Measurements from ENCODE around the gene TMC1.

TMC1 gene

DNA sequence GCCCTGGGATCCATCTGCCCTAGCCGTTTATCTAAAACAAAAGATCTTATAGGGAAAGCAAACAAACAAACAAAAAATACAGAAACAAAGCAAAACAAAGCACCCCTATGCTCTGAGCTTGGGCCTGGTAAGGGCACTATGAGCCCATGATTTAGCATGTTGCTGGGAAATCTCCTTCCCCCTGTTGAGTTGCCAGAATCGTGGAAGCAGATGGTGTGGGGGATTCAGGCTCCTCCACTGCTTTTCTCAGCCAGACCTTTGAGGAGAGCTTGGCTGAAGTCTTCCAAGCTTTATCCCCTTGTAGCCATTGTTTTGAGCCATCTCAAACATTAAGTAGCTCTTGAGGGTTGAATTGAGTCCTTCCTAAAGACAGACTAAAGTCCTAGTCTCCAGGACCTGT is 29.9 kb downstream of the TMC1 start:
- Histone ChIP-seq H3K4me1 (ENCODE audit: control insufficient read depth, insufficient read depth, low read length) (peaks cover 31% of the 10 kb centered on the region), H3K4me3 (ENCODE audit: low read length) (no peak overlapping the region), H3K9me3 (ENCODE audit: control insufficient read depth, low read length) (no peaks in the 10 kb centered on the region), H3K9ac (ENCODE audit: low read length) (no peak overlapping the region), H3K27me3 (replicated peaks; ENCODE audit: control insufficient read depth, insufficient read depth, low read length) (no peaks in the 10 kb centered on the region), H3K36me3 (ENCODE audit: control insufficient read depth, insufficient read depth, low read length, severe bottlenecking) (no peaks in the 10 kb centered on the region)
- no peak for DNase-seq (ENCODE audit: low read depth)

GRCh38 chr9:72552356-72552755 is 30.9 kb downstream of the TMC1 start:
- H3K36me3 ChIP-seq (ENCODE audit: control insufficient read depth, insufficient read depth, low read length, severe bottlenecking): no peaks in the 10 kb centered on the region

GRCh38 chr9:72554221-72554641 is 32.8 kb downstream of the TMC1 start:
- H3K36me3 ChIP-seq (ENCODE audit: control insufficient read depth, insufficient read depth, low read length, severe bottlenecking): no peaks in the 10 kb centered on the region
- H3K9me3 ChIP-seq (ENCODE audit: control insufficient read depth, low read length): no peaks in the 10 kb centered on the region
- peak overlapping the region; percentile 80 for H3K9ac ChIP-seq (ENCODE audit: low read length)
- H3K4me3 ChIP-seq (ENCODE audit: low read length): peak overlapping the region; percentile 50
- peaks cover 45% of the 10 kb centered on the region for H3K4me1 ChIP-seq (ENCODE audit: control insufficient read depth, insufficient read depth, low read length)
- DNase-seq (ENCODE audit: low read depth): peak; percentile 97
- H3K27me3 ChIP-seq (replicated peaks; ENCODE audit: control insufficient read depth, insufficient read depth, low read length): no peaks in the 10 kb centered on the region

More at GRCh38 chr9:72552356-72552755, 30.9 kb downstream of the TMC1 start:
- Histone ChIP-seq H3K27me3 (replicated peaks; ENCODE audit: control insufficient read depth, insufficient read depth, low read length) (no peaks in the 10 kb centered on the region), H3K9ac (ENCODE audit: low read length) (no peak overlapping the region), H3K4me1 (ENCODE audit: control insufficient read depth, insufficient read depth, low read length) (peaks cover 34% of the 10 kb centered on the region), H3K4me3 (ENCODE audit: low read length) (no peak overlapping the region), H3K9me3 (ENCODE audit: control insufficient read depth, low read length) (no peaks in the 10 kb centered on the region)
- no peak for DNase-seq (ENCODE audit: low read depth)

DNA sequence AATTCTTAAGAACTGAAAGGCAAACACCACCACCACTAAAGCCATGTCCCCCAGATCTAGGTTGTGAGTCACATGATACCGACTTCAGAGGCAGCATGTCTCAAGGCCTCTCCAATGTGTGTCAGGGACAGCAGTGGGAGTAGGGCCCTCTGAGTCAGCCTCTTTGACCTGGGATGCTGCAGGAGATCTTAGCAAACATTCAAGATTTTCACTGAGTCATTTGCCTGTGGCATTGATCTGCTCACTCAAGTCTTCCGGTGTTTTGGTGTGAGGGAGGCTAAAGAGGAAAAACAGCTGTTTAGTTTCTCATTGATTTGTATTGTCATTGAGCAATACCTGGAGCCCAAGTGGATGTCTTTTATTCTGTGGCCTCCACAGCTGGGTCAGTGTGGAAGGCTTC is 36.1 kb downstream of the TMC1 start:
- Histone ChIP-seq H3K27me3 (replicated peaks; ENCODE audit: control insufficient read depth, insufficient read depth, low read length) (no peaks in the 10 kb centered on the region), H3K4me3 (ENCODE audit: low read length) (no peak overlapping the region), H3K36me3 (ENCODE audit: control insufficient read depth, insufficient read depth, low read length, severe bottlenecking) (no peaks in the 10 kb centered on the region), H3K4me1 (ENCODE audit: control insufficient read depth, insufficient read depth, low read length) (peaks cover 41% of the 10 kb centered on the region), H3K9ac (ENCODE audit: low read length) (peak overlapping the region; percentile 32), H3K9me3 (ENCODE audit: control insufficient read depth, low read length) (no peaks in the 10 kb centered on the region)
- peak; percentile 79 for DNase-seq (ENCODE audit: low read depth)

DNA sequence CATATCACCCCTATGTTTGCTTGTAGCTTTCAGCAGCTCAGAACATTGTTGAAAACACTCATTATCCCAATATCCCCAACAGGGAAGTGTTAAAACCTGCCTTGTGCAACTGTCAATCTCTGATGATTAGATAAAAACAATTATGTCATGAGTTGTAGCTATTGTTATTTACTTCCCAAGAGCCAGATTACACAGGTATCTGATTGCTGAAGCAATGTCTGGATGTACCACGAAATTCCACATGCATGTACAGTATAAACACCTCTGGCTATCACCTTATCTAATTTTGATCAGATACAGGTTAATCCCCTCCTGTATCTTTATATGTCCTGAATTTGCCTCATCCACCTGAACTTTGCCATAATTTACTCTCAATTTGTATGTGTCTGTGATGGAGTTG is 38.7 kb downstream of the TMC1 start:
- H3K9me3 ChIP-seq (ENCODE audit: control insufficient read depth, low read length): no peaks in the 10 kb centered on the region
- H3K27me3 ChIP-seq (replicated peaks; ENCODE audit: control insufficient read depth, insufficient read depth, low read length): no peaks in the 10 kb centered on the region
- no peak overlapping the region for H3K4me3 ChIP-seq (ENCODE audit: low read length)
- no peaks in the 10 kb centered on the region for H3K36me3 ChIP-seq (ENCODE audit: control insufficient read depth, insufficient read depth, low read length, severe bottlenecking)
- no peak for DNase-seq (ENCODE audit: low read depth)
- peaks cover 25% of the 10 kb centered on the region for H3K4me1 ChIP-seq (ENCODE audit: control insufficient read depth, insufficient read depth, low read length)
- no peak overlapping the region for H3K9ac ChIP-seq (ENCODE audit: low read length)

DNA sequence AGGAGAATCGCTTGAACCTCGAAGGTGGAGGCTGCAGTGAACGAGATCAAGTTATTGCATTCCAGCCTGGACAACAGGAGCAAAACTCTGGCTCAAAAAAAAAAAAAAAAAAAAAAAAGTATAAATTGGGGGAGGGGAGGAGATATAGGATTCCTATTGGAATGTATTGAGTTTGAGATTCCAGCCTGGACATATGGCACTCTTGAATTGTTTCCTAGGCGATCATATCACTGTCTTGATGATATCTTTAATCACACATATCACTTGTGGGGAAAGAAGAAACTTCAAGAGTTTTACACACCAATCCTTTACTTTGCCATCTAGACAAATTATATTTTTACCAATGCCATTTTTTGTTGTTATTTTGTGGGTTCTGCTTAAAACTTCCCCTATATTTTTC is 42.4 kb downstream of the TMC1 start:
- Histone ChIP-seq H3K9me3 (ENCODE audit: control insufficient read depth, low read length) (no peaks in the 10 kb centered on the region), H3K9ac (ENCODE audit: low read length) (no peak overlapping the region), H3K4me1 (ENCODE audit: control insufficient read depth, insufficient read depth, low read length) (peaks cover 3% of the 10 kb centered on the region), H3K36me3 (ENCODE audit: control insufficient read depth, insufficient read depth, low read length, severe bottlenecking) (no peaks in the 10 kb centered on the region), H3K27me3 (replicated peaks; ENCODE audit: control insufficient read depth, insufficient read depth, low read length) (no peaks in the 10 kb centered on the region), H3K4me3 (ENCODE audit: low read length) (no peak overlapping the region)
- no peak for DNase-seq (ENCODE audit: low read depth)

DNA sequence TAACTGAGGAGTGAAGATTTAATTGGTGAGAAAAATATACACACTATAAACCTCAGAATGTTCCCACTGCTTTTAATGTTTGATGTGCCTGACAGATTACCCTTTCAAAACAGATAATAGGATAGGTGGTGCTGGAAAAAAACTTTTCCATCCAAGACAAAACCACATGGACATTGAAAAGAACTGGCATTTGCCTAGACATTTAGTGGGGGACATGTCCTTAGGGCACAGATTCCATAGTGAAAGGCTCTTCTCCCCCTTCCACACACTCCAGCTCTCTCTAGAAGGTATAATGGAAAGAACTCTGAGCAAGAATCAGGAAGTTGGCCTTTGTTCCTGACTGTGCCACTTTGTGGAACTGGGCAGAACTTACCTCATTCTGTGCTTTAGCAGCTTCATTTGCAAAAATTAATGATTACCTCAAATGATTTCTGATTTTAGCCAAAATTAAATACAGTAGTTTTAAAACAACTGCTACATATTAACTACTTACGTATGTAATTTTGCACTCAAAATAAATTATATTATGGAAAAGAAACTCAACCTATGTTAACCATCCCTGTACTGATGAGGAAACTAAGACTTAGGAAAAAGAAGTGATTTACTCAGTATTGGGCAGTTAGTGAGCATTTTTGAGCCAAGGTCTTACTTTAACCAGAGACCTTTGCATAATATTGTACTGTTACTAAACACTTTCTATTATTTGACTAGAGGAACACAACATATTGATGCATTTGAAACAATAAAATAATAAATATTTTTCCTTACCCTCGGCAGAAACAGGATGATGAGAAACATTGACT is 43.3 kb downstream of the TMC1 start:
- no peak overlapping the region for H3K9ac ChIP-seq (ENCODE audit: low read length)
- H3K9me3 ChIP-seq (ENCODE audit: control insufficient read depth, low read length): no peaks in the 10 kb centered on the region

DNA sequence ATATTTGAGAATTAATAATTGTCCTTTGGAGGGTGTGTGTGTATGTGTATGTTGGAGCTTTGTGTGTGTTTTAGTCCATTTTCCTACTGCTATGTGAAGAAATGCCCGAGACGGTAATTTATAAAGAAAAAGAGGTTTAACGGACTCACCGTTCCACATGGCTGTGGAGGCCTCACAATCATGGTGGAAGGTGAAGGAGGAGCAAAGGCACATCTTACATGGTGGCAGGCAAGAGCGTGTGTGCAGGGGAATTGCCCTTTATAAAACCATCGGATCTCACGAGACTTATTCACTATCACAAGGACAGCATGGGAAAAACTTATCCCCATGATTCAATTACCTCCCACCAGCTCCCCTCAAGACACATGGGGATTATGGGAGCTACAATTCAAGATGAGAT is 44.1 kb downstream of the TMC1 start:
- Histone ChIP-seq H3K9ac (ENCODE audit: low read length) (no peak overlapping the region), H3K27me3 (replicated peaks; ENCODE audit: control insufficient read depth, insufficient read depth, low read length) (no peaks in the 10 kb centered on the region), H3K36me3 (ENCODE audit: control insufficient read depth, insufficient read depth, low read length, severe bottlenecking) (no peaks in the 10 kb centered on the region), H3K4me1 (ENCODE audit: control insufficient read depth, insufficient read depth, low read length) (peaks cover 13% of the 10 kb centered on the region), H3K4me3 (ENCODE audit: low read length) (no peak overlapping the region), H3K9me3 (ENCODE audit: control insufficient read depth, low read length) (no peaks in the 10 kb centered on the region)
- DNase-seq (ENCODE audit: low read depth): no peak

More for the DNA sequence above, 43.3 kb downstream of the TMC1 start:
- Histone ChIP-seq H3K4me3 (ENCODE audit: low read length) (no peak overlapping the region), H3K27me3 (replicated peaks; ENCODE audit: control insufficient read depth, insufficient read depth, low read length) (no peaks in the 10 kb centered on the region), H3K4me1 (ENCODE audit: control insufficient read depth, insufficient read depth, low read length) (peaks cover 6% of the 10 kb centered on the region), H3K36me3 (ENCODE audit: control insufficient read depth, insufficient read depth, low read length, severe bottlenecking) (no peaks in the 10 kb centered on the region)
- DNase-seq (ENCODE audit: low read depth): no peak

DNA sequence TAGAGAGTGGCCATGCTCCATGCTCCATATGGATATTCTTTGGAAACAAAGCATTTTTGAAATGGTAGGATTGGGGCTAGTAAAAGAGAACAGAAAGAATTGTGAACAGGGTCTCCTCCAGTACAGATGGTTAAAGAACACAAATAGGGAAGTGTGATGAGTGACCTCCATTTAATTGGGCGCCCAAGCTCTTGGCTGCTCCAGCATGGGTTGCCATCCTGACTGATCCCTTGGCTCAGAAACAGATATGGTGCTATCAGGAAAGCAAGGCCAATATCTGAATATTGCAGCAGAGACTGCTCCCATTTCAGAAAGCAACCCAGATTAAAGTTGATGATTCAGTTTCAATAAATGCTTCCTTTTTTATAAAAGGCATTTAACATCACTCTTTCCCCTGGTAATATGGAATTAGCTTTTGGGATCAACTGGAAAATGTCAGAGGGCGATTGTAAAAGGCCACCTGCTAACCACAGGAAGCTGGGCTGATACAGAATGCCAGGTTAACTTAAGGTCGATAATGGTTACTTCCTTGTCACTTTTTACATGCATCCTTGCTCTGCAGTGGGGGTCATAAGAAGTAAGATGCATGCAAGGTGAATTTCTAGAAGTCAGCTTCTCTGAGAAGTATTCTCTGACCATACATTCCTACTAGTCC is 52.9 kb downstream of the TMC1 start:
- H3K4me1 ChIP-seq (ENCODE audit: control insufficient read depth, insufficient read depth, low read length): peaks cover 46% of the 10 kb centered on the region
- no peak for DNase-seq (ENCODE audit: low read depth)
- H3K27me3 ChIP-seq (replicated peaks; ENCODE audit: control insufficient read depth, insufficient read depth, low read length): no peaks in the 10 kb centered on the region
- H3K9ac ChIP-seq (ENCODE audit: low read length): no peak overlapping the region
- no peak overlapping the region for H3K4me3 ChIP-seq (ENCODE audit: low read length)
- no peaks in the 10 kb centered on the region for H3K36me3 ChIP-seq (ENCODE audit: control insufficient read depth, insufficient read depth, low read length, severe bottlenecking)
- no peaks in the 10 kb centered on the region for H3K9me3 ChIP-seq (ENCODE audit: control insufficient read depth, low read length)

DNA sequence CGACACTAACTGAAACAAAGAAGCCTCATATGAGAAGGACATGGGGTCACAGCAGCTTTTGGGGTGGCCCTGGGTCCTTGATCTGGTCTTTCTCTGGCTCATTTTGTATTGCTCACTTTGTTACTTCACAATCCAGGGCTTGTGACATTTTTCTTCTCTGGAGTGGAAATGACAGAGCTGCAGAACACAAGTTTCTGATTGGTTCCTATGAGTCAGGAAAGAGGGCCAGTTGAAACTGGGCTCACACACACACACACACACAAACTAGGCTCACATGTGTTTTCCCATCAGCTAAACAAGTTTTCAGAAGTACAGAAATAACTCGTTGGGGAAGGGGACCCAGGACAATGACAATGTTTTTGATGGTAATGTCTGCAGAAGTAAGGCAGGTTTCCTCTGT is 54.3 kb downstream of the TMC1 start:
- no peak overlapping the region for H3K9ac ChIP-seq (ENCODE audit: low read length)
- H3K36me3 ChIP-seq (ENCODE audit: control insufficient read depth, insufficient read depth, low read length, severe bottlenecking): no peaks in the 10 kb centered on the region
- H3K4me3 ChIP-seq (ENCODE audit: low read length): no peak overlapping the region
- no peaks in the 10 kb centered on the region for H3K27me3 ChIP-seq (replicated peaks; ENCODE audit: control insufficient read depth, insufficient read depth, low read length)
- DNase-seq (ENCODE audit: low read depth): no peak
- no peaks in the 10 kb centered on the region for H3K9me3 ChIP-seq (ENCODE audit: control insufficient read depth, low read length)
- peaks cover 50% of the 10 kb centered on the region for H3K4me1 ChIP-seq (ENCODE audit: control insufficient read depth, insufficient read depth, low read length)

- DNase-seq (ENCODE audit: low read depth): no peak
- H3K36me3 ChIP-seq (ENCODE audit: control insufficient read depth, insufficient read depth, low read length, severe bottlenecking): no peaks in the 10 kb centered on the region
- no peaks in the 10 kb centered on the region for H3K27me3 ChIP-seq (replicated peaks; ENCODE audit: control insufficient read depth, insufficient read depth, low read length)
- peak overlapping the region; percentile 31 for H3K9ac ChIP-seq (ENCODE audit: low read length)
- H3K4me1 ChIP-seq (ENCODE audit: control insufficient read depth, insufficient read depth, low read length): peaks cover 54% of the 10 kb centered on the region
- H3K4me3 ChIP-seq (ENCODE audit: low read length): peak overlapping the region; percentile 1
- H3K9me3 ChIP-seq (ENCODE audit: control insufficient read depth, low read length): no peaks in the 10 kb centered on the region
These were observed 54.7 kb downstream of the TMC1 start for GRCh38 chr9:72576087-72576486.
